Lower leg skin (tissue), 3 donors: ENCODE measurements around the gene ERG28.

Experiments
- POLR2A ChIP-seq, 2 donors: fragments of 450-650 bp; IDR thresholded peaks; one replicate each; pipeline ENCODE4 v1.6.1; 2016 to 2017; ENCODE audit warnings: antibody characterized with exemption in 2 of 2, mild to moderate bottlenecking in 1 of 2, moderate library complexity in 1 of 2
- TF ChIP-seq, protein P1 (sequence below), 3 donors: fragments of 450-650 bp; IDR thresholded peaks; one replicate each; pipeline ENCODE4 v1.5.1; 2016; ENCODE audit warnings: antibody characterized with exemption in 3 of 3, mild to moderate bottlenecking in 3 of 3, moderate library complexity in 2 of 3

GRCh38 chr14:75610834-75611233 is 49.8 kb downstream of the ERG28 start:
- TF ChIP-seq, protein P1, sequence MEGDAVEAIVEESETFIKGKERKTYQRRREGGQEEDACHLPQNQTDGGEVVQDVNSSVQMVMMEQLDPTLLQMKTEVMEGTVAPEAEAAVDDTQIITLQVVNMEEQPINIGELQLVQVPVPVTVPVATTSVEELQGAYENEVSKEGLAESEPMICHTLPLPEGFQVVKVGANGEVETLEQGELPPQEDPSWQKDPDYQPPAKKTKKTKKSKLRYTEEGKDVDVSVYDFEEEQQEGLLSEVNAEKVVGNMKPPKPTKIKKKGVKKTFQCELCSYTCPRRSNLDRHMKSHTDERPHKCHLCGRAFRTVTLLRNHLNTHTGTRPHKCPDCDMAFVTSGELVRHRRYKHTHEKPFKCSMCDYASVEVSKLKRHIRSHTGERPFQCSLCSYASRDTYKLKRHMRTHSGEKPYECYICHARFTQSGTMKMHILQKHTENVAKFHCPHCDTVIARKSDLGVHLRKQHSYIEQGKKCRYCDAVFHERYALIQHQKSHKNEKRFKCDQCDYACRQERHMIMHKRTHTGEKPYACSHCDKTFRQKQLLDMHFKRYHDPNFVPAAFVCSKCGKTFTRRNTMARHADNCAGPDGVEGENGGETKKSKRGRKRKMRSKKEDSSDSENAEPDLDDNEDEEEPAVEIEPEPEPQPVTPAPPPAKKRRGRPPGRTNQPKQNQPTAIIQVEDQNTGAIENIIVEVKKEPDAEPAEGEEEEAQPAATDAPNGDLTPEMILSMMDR (IDR thresholded peaks at IDR 0.05) = no peak
- TF ChIP-seq POLR2A (IDR thresholded peaks at IDR 0.05) = no peak
